ACC112 (cell line): Measurements from ENCODE around the gene TTF1.

Experiments used
- H2AFZ ChIP-seq: fragments of 200-600 bp; sonication (generic); one replicate; pipeline ENCODE4 v1.6.0; 2017; ENCODE audit warnings: antibody characterized with exemption, low read length; ENCODE audit not compliant: unreplicated experiment
- H3K27ac ChIP-seq: fragments of 200-600 bp; sonication (generic); 2 replicates; pipeline ENCODE4 v1.5.1; 2014; ENCODE audit warnings: low read depth, mild to moderate bottlenecking, antibody characterized with exemption, low read length, moderate library complexity
- H3K27me3 ChIP-seq: fragments of 200-600 bp; sonication (generic); 2 replicates; pipeline ENCODE4 v1.6.1; 2014; ENCODE audit warnings: mild to moderate bottlenecking, antibody characterized with exemption, low read length, moderate library complexity, mixed read lengths; ENCODE audit not compliant: insufficient read depth
- H3K36me3 ChIP-seq: fragments of 200-600 bp; sonication (generic); 2 replicates; pipeline ENCODE4 v1.6.1; 2016; ENCODE audit warnings: mild to moderate bottlenecking, antibody characterized with exemption, low read length, moderate library complexity, mixed read lengths; ENCODE audit not compliant: insufficient read depth
- H3K4me1 ChIP-seq: fragments of 200-600 bp; sonication (generic); one replicate; pipeline ENCODE4 v1.6.1; 2016; ENCODE audit warnings: low read length, mixed read lengths; ENCODE audit not compliant: insufficient read depth, unreplicated experiment, control insufficient read depth
- H3K4me3 ChIP-seq: fragments of 200-600 bp; sonication (generic); 2 replicates; pipeline ENCODE4 v1.5.1; 2014; ENCODE audit warnings: mild to moderate bottlenecking, low read depth, low read length
- H3K79me2 ChIP-seq: fragments of 200-600 bp; sonication (generic); one replicate; pipeline ENCODE4 v1.6.0; 2016; ENCODE audit warnings: low read length; ENCODE audit not compliant: control insufficient read depth, unreplicated experiment, insufficient read depth

TTF1 gene

GRCh38 chr9:132412089-132412488 lies 5.4 kb upstream of the TTF1 start:
- Histone ChIP-seq H3K4me1 (peaks cover 3% of the 10 kb centered on the region), H2AFZ (no peak overlapping the region), H3K4me3 (no peak overlapping the region), H3K27me3 (peaks cover 69% of the 10 kb centered on the region), H3K36me3 (no peaks in the 10 kb centered on the region), H3K79me2 (peaks cover under 1% of the 10 kb centered on the region), H3K27ac (no peak overlapping the region)

GRCh38 chr9:132411091-132411508 lies 4.5 kb upstream of the TTF1 start:
- H3K79me2 ChIP-seq: peaks cover 9% of the 10 kb centered on the region
- H3K4me1 ChIP-seq: peaks cover 3% of the 10 kb centered on the region
- no peak overlapping the region for H3K27ac ChIP-seq
- H3K27me3 ChIP-seq: peaks cover 67% of the 10 kb centered on the region
- no peak overlapping the region for H2AFZ ChIP-seq
- no peaks in the 10 kb centered on the region for H3K36me3 ChIP-seq
- H3K4me3 ChIP-seq: peak overlapping the region; percentile 75; the same call in 1 of the 2 replicates

- Histone ChIP-seq H3K36me3 (no peaks in the 10 kb centered on the region), H2AFZ (peak overlapping the region; percentile 17), H3K27ac (no peak overlapping the region), H3K79me2 (peaks cover 14% of the 10 kb centered on the region), H3K4me3 (peak overlapping the region; percentile 75), H3K4me1 (peaks cover 3% of the 10 kb centered on the region), H3K27me3 (peaks cover 62% of the 10 kb centered on the region)
Measured at GRCh38 chr9:132410642-132411041, 4.0 kb upstream of the TTF1 start.

GRCh38 chr9:132409828-132410528 lies 3.3 kb upstream of the TTF1 start, which contains the start of gene CFAP77:
CFAP77 (plus strand) TSS chr9:132410211; CDS start chr9:132410272, 61 bp downstream.
- Histone ChIP-seq H2AFZ (peak within 1 kb of the TSS; percentile 90), H3K4me3 (peak within 1 kb of the TSS; percentile 75), H3K27ac (no peak within 1 kb of the TSS), H3K27me3 (peaks cover 56% of the 10 kb centered on the region), H3K79me2 (peaks cover 19% of the 10 kb centered on the region), H3K4me1 (peaks cover 3% of the 10 kb centered on the region), H3K36me3 (no peaks in the 10 kb centered on the region)

GRCh38 chr9:132408521-132408920 lies 1.9 kb upstream of the TTF1 start:
- no peak overlapping the region for H3K27ac ChIP-seq
- no peak overlapping the region for H3K4me3 ChIP-seq
- peaks cover 3% of the 10 kb centered on the region for H3K4me1 ChIP-seq
- H3K27me3 ChIP-seq: peaks cover 41% of the 10 kb centered on the region
- no peak overlapping the region for H2AFZ ChIP-seq
- no peaks in the 10 kb centered on the region for H3K36me3 ChIP-seq
- H3K79me2 ChIP-seq: peaks cover 26% of the 10 kb centered on the region

GRCh38 chr9:132407196-132407595 lies 556 bp upstream of the TTF1 start:
- peaks cover 3% of the 10 kb centered on the region for H3K4me1 ChIP-seq
- H2AFZ ChIP-seq: peak overlapping the region; percentile 69
- peak overlapping the region; percentile 85 for H3K4me3 ChIP-seq
- H3K27me3 ChIP-seq: peaks cover 28% of the 10 kb centered on the region
- peaks cover 29% of the 10 kb centered on the region for H3K79me2 ChIP-seq
- H3K27ac ChIP-seq: no peak overlapping the region
- H3K36me3 ChIP-seq: no peaks in the 10 kb centered on the region

GRCh38 chr9:132404228-132404881 lies 2.3 kb downstream of the TTF1 start:
- no peak overlapping the region for H3K4me3 ChIP-seq
- H3K36me3 ChIP-seq: peaks cover 6% of the 10 kb centered on the region; the same call in 1 of the 2 replicates
- peaks cover 4% of the 10 kb centered on the region for H3K27me3 ChIP-seq
- no peaks in the 10 kb centered on the region for H3K4me1 ChIP-seq
- no peak overlapping the region for H3K27ac ChIP-seq
- H2AFZ ChIP-seq: no peak overlapping the region
- H3K79me2 ChIP-seq: peaks cover 32% of the 10 kb centered on the region

- Histone ChIP-seq H3K27ac (no peak overlapping the region), H3K4me1 (no peaks in the 10 kb centered on the region), H2AFZ (no peak overlapping the region), H3K4me3 (no peak overlapping the region), H3K36me3 (peaks cover 10% of the 10 kb centered on the region; the same call in 1 of the 2 replicates), H3K27me3 (no peaks in the 10 kb centered on the region), H3K79me2 (peaks cover 29% of the 10 kb centered on the region)
Measured at GRCh38 chr9:132401824-132402223, 4.8 kb downstream of the TTF1 start.

GRCh38 chr9:132395560-132395959 lies 11.1 kb downstream of the TTF1 start:
- H3K27me3 ChIP-seq: no peaks in the 10 kb centered on the region
- H3K36me3 ChIP-seq: peaks cover 34% of the 10 kb centered on the region
- H3K4me1 ChIP-seq: no peaks in the 10 kb centered on the region
- H3K79me2 ChIP-seq: no peaks in the 10 kb centered on the region
- H3K4me3 ChIP-seq: no peak overlapping the region
- no peak overlapping the region for H2AFZ ChIP-seq
- no peak overlapping the region for H3K27ac ChIP-seq

- H3K4me1 ChIP-seq: no peaks in the 10 kb centered on the region
- no peaks in the 10 kb centered on the region for H3K79me2 ChIP-seq
- no peak overlapping the region for H2AFZ ChIP-seq
- H3K27me3 ChIP-seq: no peaks in the 10 kb centered on the region
- no peak overlapping the region for H3K4me3 ChIP-seq
- peaks cover 36% of the 10 kb centered on the region for H3K36me3 ChIP-seq
- no peak overlapping the region for H3K27ac ChIP-seq
Measured at GRCh38 chr9:132391449-132391848, 15.2 kb downstream of the TTF1 start.

GRCh38 chr9:132390966-132391365 lies 15.7 kb downstream of the TTF1 start:
- Histone ChIP-seq H3K36me3 (peaks cover 33% of the 10 kb centered on the region), H3K27ac (no peak overlapping the region), H3K4me3 (no peak overlapping the region), H3K27me3 (no peaks in the 10 kb centered on the region), H3K79me2 (no peaks in the 10 kb centered on the region), H2AFZ (no peak overlapping the region), H3K4me1 (no peaks in the 10 kb centered on the region)
